Measurements from ENCODE around the gene MRPL51. TPM values are rescaled to one million over a fixed set of nuclear protein-coding genes. Genes with fewer than 3 reads are reported as not detected.
A peak's percentile ranks its signal among the peaks of the same experiment; 100 is the strongest.

MRPL51 gene
- total and polyA plus RNA-seq, 9 of the 15 experiments (the other 6 are each of a cell fraction or from before 2014, with no cell fraction given): 127 to 727 (median 208) TPM

DNA sequence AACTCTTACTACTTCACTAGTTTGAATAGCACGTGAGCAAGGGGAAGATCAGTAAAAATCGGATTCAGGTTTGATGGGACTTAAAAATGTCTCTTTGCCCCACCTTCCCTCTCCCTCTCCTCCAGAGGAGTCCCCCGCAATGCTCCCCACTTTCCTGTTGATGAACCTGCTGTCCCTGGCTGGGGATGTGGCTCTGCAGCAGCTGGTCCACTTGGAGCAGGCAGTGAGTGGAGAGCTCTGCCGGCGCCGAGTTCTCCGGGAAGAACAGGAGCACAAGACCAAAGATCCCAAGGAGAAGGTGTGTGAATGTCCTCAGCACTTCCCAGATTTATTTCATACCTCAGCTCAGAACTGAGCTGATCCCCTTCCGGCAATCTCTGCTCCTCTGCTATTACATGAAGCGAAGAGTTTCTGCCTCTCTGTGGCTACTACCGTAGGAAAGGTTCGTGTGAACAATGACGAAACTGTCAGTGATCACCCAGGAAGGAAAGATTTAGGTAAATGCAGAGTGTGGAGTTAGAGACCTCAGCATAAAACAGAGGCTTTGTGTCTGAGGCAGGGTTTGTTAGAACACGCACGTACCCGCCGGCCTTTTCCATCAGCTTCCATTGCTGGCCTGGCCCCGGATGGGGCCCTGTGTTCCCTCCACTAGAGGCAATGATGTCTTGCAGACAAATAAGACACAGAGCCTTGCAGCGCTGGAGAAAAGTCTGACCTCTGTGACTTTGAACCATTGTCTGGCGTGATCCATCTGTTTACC lies 33.9 kb upstream of the MRPL51 start (continued):
- TF ChIP-seq, protein P1, sequence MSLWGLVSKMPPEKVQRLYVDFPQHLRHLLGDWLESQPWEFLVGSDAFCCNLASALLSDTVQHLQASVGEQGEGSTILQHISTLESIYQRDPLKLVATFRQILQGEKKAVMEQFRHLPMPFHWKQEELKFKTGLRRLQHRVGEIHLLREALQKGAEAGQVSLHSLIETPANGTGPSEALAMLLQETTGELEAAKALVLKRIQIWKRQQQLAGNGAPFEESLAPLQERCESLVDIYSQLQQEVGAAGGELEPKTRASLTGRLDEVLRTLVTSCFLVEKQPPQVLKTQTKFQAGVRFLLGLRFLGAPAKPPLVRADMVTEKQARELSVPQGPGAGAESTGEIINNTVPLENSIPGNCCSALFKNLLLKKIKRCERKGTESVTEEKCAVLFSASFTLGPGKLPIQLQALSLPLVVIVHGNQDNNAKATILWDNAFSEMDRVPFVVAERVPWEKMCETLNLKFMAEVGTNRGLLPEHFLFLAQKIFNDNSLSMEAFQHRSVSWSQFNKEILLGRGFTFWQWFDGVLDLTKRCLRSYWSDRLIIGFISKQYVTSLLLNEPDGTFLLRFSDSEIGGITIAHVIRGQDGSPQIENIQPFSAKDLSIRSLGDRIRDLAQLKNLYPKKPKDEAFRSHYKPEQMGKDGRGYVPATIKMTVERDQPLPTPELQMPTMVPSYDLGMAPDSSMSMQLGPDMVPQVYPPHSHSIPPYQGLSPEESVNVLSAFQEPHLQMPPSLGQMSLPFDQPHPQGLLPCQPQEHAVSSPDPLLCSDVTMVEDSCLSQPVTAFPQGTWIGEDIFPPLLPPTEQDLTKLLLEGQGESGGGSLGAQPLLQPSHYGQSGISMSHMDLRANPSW (CRISPR knock-in tag; IDR thresholded peaks at IDR 0.05): no peak
- TF ChIP-seq ZSCAN29 (IDR thresholded peaks at IDR 0.05): no peak
- no peak for TF ChIP-seq ZBTB1 (CRISPR knock-in tag; IDR thresholded peaks at IDR 0.05; ENCODE audit: borderline replicate concordance, low read depth)
- TF ChIP-seq ZNF121 (CRISPR knock-in tag; conservative IDR thresholded peaks at IDR 0.05): no peak

DNA sequence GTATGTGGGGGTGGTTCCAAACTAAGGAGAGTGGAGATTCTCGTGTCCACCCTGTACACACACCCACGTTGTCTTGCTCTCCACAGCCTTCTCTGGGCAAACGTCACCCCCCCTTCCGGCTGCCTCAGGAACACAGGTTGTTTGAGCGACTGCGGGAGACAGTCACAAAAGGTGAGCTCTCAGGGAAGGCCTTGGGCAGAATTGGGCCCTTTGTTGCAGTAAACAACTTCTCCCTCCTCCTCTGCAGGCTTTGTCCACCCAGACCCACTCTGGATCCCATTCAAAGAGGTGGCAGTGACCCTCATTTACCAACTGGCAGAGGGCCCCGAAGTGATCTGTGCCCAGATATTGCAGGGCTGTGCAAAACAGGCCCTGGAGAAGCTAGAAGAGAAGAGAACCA lies 33.1 kb upstream of the MRPL51 start:
- no peaks in the 10 kb centered on the region for H3K9me3 ChIP-seq (replicated peaks; ENCODE audit: control insufficient read depth, insufficient read depth, low read depth, low read length)
- CTCF ChIA-PET (ENCODE audit: low intra/inter-chr PET ratio): no interaction called here
- H3K27me3 ChIP-seq (ENCODE audit: control insufficient read depth in 2 of 2, insufficient read depth in 2 of 2, low read length in 2 of 2): no peaks in the 10 kb centered on the region
- H3K4me2 ChIP-seq (ENCODE audit: insufficient read depth, low read length): no peak overlapping the region
- H2AFZ ChIP-seq (ENCODE audit: low read depth, low read length): no peak overlapping the region
- intact Hi-C loops (cut with micrococcal nuclease): no loop called here
- no peak for FAIRE-seq
- no peaks in the 10 kb centered on the region for H3K79me2 ChIP-seq (ENCODE audit: control insufficient read depth, insufficient read depth, low read length)
- no peak for ATAC-seq
- peaks cover 100% of the 10 kb centered on the region for H3K36me3 ChIP-seq (ENCODE audit: control insufficient read depth, insufficient read depth, low read length)
- TSS peak; percentile 19 for BruUV-seq (replicated peaks)
- H3K4me3 ChIP-seq: no peak overlapping the region
- no peak overlapping the region; a peak in 1 of 4 replicates for H3K9ac ChIP-seq (ENCODE audit: insufficient read depth in 1 of 2, low read depth in 2 of 2, low read length in 2 of 2)
- DNase-seq (ENCODE audit: extremely low read depth in 1 of 4, low spot score in 3 of 4): no peak
- POLR2A ChIA-PET: interaction anchor here (0.6 to 0.7 kb wide), 3 partner anchors 20 to 102 kb away, joined by 3 read pairs; no protein-coding TSS in a partner anchor
- in situ Hi-C loops (cut with MboI): no loop called here
- 94% methylated on average over 3 of the region's 7 CpGs for WGBS (ENCODE audit: insufficient coverage, low coverage, missing lambda C conversion rate)
- no peaks in the 10 kb centered on the region for H3K9me1 ChIP-seq (ENCODE audit: control insufficient read depth, insufficient read depth, low read length)
- H4K20me1 ChIP-seq (replicated peaks; ENCODE audit: control insufficient read depth, insufficient read depth, low read length): no peaks in the 10 kb centered on the region
- no peak overlapping the region for H3K27ac ChIP-seq (ENCODE audit: extremely low read depth, low read depth, low read length)
- H3K4me1 ChIP-seq (replicated peaks in 1 of 2; ENCODE audit: control insufficient read depth in 2 of 2, insufficient read depth in 2 of 2, low read length in 2 of 2): no peaks in the 10 kb centered on the region
- TF ChIP-seq PTTG1 (tag; IDR thresholded peaks at IDR 0.05; ENCODE audit: low read depth): no peak
- no peak for TF ChIP-seq HEY1 (CRISPR knock-in tag; IDR thresholded peaks at IDR 0.05; ENCODE audit: borderline replicate concordance)
- no peak for TF ChIP-seq GATAD2A (IDR thresholded peaks at IDR 0.05)
- no peak for TF ChIP-seq NFYB (IDR thresholded peaks at IDR 0.05; ENCODE audit: extremely low read depth, insufficient read length)
- no peak for TF ChIP-seq SMAD3 (CRISPR knock-in tag; conservative IDR thresholded peaks at IDR 0.05)
- no peak for TF ChIP-seq HCFC1 (IDR thresholded peaks at IDR 0.05; ENCODE audit: low read depth, low read length)
- TF ChIP-seq, protein P2, sequence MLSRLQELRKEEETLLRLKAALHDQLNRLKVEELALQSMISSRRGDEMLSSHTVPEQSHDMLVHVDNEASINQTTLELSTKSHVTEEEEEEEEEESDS (CRISPR knock-in tag; IDR thresholded peaks at IDR 0.05): no peak
- TF ChIP-seq, protein P3, sequence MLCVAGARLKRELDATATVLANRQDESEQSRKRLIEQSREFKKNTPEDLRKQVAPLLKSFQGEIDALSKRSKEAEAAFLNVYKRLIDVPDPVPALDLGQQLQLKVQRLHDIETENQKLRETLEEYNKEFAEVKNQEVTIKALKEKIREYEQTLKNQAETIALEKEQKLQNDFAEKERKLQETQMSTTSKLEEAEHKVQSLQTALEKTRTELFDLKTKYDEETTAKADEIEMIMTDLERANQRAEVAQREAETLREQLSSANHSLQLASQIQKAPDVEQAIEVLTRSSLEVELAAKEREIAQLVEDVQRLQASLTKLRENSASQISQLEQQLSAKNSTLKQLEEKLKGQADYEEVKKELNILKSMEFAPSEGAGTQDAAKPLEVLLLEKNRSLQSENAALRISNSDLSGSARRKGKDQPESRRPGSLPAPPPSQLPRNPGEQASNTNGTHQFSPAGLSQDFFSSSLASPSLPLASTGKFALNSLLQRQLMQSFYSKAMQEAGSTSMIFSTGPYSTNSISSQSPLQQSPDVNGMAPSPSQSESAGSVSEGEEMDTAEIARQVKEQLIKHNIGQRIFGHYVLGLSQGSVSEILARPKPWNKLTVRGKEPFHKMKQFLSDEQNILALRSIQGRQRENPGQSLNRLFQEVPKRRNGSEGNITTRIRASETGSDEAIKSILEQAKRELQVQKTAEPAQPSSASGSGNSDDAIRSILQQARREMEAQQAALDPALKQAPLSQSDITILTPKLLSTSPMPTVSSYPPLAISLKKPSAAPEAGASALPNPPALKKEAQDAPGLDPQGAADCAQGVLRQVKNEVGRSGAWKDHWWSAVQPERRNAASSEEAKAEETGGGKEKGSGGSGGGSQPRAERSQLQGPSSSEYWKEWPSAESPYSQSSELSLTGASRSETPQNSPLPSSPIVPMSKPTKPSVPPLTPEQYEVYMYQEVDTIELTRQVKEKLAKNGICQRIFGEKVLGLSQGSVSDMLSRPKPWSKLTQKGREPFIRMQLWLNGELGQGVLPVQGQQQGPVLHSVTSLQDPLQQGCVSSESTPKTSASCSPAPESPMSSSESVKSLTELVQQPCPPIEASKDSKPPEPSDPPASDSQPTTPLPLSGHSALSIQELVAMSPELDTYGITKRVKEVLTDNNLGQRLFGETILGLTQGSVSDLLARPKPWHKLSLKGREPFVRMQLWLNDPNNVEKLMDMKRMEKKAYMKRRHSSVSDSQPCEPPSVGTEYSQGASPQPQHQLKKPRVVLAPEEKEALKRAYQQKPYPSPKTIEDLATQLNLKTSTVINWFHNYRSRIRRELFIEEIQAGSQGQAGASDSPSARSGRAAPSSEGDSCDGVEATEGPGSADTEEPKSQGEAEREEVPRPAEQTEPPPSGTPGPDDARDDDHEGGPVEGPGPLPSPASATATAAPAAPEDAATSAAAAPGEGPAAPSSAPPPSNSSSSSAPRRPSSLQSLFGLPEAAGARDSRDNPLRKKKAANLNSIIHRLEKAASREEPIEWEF (CRISPR knock-in tag; IDR thresholded peaks at IDR 0.05): no peak
- no peak for TF ChIP-seq SAP30 (IDR thresholded peaks at IDR 0.05; ENCODE audit: borderline replicate concordance, insufficient read depth, low read depth, low read length, poor library complexity, severe bottlenecking)
